ENCODE measurements around the gene CDKN3.

CDKN3 gene

GRCh38 chr14:54396493-54397335 lies at the start of gene CDKN3:
TSS of gene CDKN3 (plus strand) at chr14:54397007. CDS start at chr14:54397069, 62 bp downstream.
- DNase-seq, result peak; percentile 97 to 99

GRCh38 chr14:54347044-54347443 lies 49.8 kb upstream of the CDKN3 start:
- no peak for DNase-seq

- peak; percentile 83 to 92 for DNase-seq
Observed at GRCh38 chr14:54348001-54348611, 48.7 kb upstream of the CDKN3 start.

- no peak for DNase-seq
Observed at GRCh38 chr14:54348923-54349620, 47.7 kb upstream of the CDKN3 start.

GRCh38 chr14:54349713-54350112 lies 47.1 kb upstream of the CDKN3 start:
- no peak for DNase-seq

GRCh38 chr14:54350203-54350602 lies 46.6 kb upstream of the CDKN3 start:
- DNase-seq, result no peak

- DNase-seq, result no peak
Observed at GRCh38 chr14:54353266-54353665, 43.5 kb upstream of the CDKN3 start.

- no peak for DNase-seq
Observed at GRCh38 chr14:54353694-54354093, 43.1 kb upstream of the CDKN3 start.

- peak; percentile 89 for DNase-seq
Observed at GRCh38 chr14:54354096-54354495, 42.7 kb upstream of the CDKN3 start.

GRCh38 chr14:54354968-54355641 lies 41.7 kb upstream of the CDKN3 start:
- no peak for DNase-seq

- no peak for DNase-seq
Observed at GRCh38 chr14:54355698-54356097, 41.1 kb upstream of the CDKN3 start.

GRCh38 chr14:54356172-54356571 lies 40.6 kb upstream of the CDKN3 start:
- DNase-seq, result no peak

GRCh38 chr14:54360667-54361066 lies 36.1 kb upstream of the CDKN3 start:
- DNase-seq, result no peak

- no peak for DNase-seq
Observed at GRCh38 chr14:54362089-54362504, 34.7 kb upstream of the CDKN3 start.

GRCh38 chr14:54362759-54363437 lies 33.9 kb upstream of the CDKN3 start:
- DNase-seq, result no peak

GRCh38 chr14:54364555-54365415 lies 32.0 kb upstream of the CDKN3 start:
- DNase-seq, result no peak

- peak; percentile 88 to 92 for DNase-seq
Observed at GRCh38 chr14:54366736-54367735, 29.8 kb upstream of the CDKN3 start.

- DNase-seq, result no peak
Observed at GRCh38 chr14:54368291-54368690, 28.5 kb upstream of the CDKN3 start.

- DNase-seq, result peak in 1 of 2 experiments; percentile 18
Observed at GRCh38 chr14:54369343-54369742, 27.5 kb upstream of the CDKN3 start.
